Measurements from ENCODE around the gene CCDC192.

- TF ChIP-seq POLR2A (IDR thresholded peaks at IDR 0.05) = no peak
- no peak for TF ChIP-seq CTCF (IDR thresholded peaks at IDR 0.05)
Observed at GRCh38 chr5:127981498-127981897, 278.3 kb downstream of the CCDC192 start.
